HCEC 1CT (cell line): ENCODE measurements around the gene TRIM13.
"Not testable (repeated sequence)": the region's sequence is repeated elsewhere in the genome, so short reads cannot be mapped to it uniquely, and the experiment has no call there.

Source experiments
- DNase-seq: peaks from one replicate; pipeline ENCODE4 v3.0.0-alpha.2; 2017

The TRIM13 gene

GRCh38 chr13:49996951-49997895 is at the start of gene TRIM13:
Gene TRIM13 (plus strand): TSS chr13:49997042. CDS start chr13:50011941, 14,899 bp downstream.
- DNase-seq: peak; percentile 87

- not testable (repeated sequence) for DNase-seq
Measured at GRCh38 chr13:49948777-49949270, 48.0 kb upstream of the TRIM13 start.

GRCh38 chr13:49951754-49952535 is 44.9 kb upstream of the TRIM13 start:
- no peak for DNase-seq

GRCh38 chr13:49953560-49953959 is 43.3 kb upstream of the TRIM13 start:
- DNase-seq: no peak

GRCh38 chr13:49954674-49955455 is 42.0 kb upstream of the TRIM13 start:
- no peak for DNase-seq

- no peak for DNase-seq
Measured at GRCh38 chr13:49956131-49956530, 40.7 kb upstream of the TRIM13 start.

GRCh38 chr13:49958321-49958720 is 38.5 kb upstream of the TRIM13 start:
- DNase-seq: no peak

GRCh38 chr13:49967456-49967855 is 29.4 kb upstream of the TRIM13 start:
- DNase-seq: no peak

GRCh38 chr13:49972709-49973108 is 24.1 kb upstream of the TRIM13 start:
- DNase-seq: no peak

GRCh38 chr13:49975826-49976225 is 21.0 kb upstream of the TRIM13 start:
- no peak for DNase-seq

- peak; percentile 61 for DNase-seq
Measured at GRCh38 chr13:49976314-49977258, 20.3 kb upstream of the TRIM13 start.

GRCh38 chr13:49977992-49978391 is 18.9 kb upstream of the TRIM13 start:
- no peak for DNase-seq

GRCh38 chr13:49980266-49980665 is 16.6 kb upstream of the TRIM13 start:
- no peak for DNase-seq

- DNase-seq: no peak
Measured at GRCh38 chr13:49985129-49985528, 11.7 kb upstream of the TRIM13 start.

GRCh38 chr13:49986471-49986870 is 10.4 kb upstream of the TRIM13 start:
- DNase-seq: no peak

- not testable (repeated sequence) for DNase-seq
Measured at GRCh38 chr13:49990612-49991011, 6.2 kb upstream of the TRIM13 start.

- DNase-seq: no peak
Measured at GRCh38 chr13:49993111-49993510, 3.7 kb upstream of the TRIM13 start.

GRCh38 chr13:49993666-49994065 is 3.2 kb upstream of the TRIM13 start:
- no peak for DNase-seq

- DNase-seq: no peak
Measured at GRCh38 chr13:49995625-49996101, 1.2 kb upstream of the TRIM13 start.

- peak; percentile 89 for DNase-seq
Measured at GRCh38 chr13:49996161-49996915, 504 bp upstream of the TRIM13 start.

GRCh38 chr13:49997955-49998354 is 1.1 kb downstream of the TRIM13 start:
- no peak for DNase-seq
